DMS 273 (cell line): Measurements from ENCODE around the gene TFF1.

Source experiments
- DNase-seq: peaks from one replicate; lab custom pipeline; 2025; ENCODE audit not compliant: unreplicated experiment; lab: John Stamatoyannopoulos, UW

Gene TFF1

GRCh38 chr21:42364304-42364865 is 1.9 kb downstream of the TFF1 start:
- DNase-seq = peak; percentile 23

GRCh38 chr21:42363312-42363711 is 3.0 kb downstream of the TFF1 start:
- no peak for DNase-seq

GRCh38 chr21:42362700-42363099 is 3.6 kb downstream of the TFF1 start:
- DNase-seq = no peak

GRCh38 chr21:42362198-42362597 is 4.1 kb downstream of the TFF1 start:
- DNase-seq = no peak

- DNase-seq = peak; percentile 92
These were observed 5.0 kb downstream of the TFF1 start for GRCh38 chr21:42361286-42361685.

- peak; percentile 38 for DNase-seq
These were observed 6.0 kb downstream of the TFF1 start for GRCh38 chr21:42360317-42360716.

GRCh38 chr21:42358937-42359336 is 7.4 kb downstream of the TFF1 start:
- DNase-seq = no peak

GRCh38 chr21:42358261-42358660 is 8.1 kb downstream of the TFF1 start:
- DNase-seq = no peak

GRCh38 chr21:42357307-42357706 is 9.0 kb downstream of the TFF1 start:
- no peak for DNase-seq

- DNase-seq = no peak
These were observed 9.7 kb downstream of the TFF1 start for GRCh38 chr21:42356650-42357049.

GRCh38 chr21:42356046-42356445 is 10.3 kb downstream of the TFF1 start:
- DNase-seq = no peak

GRCh38 chr21:42353623-42354022 is 12.7 kb downstream of the TFF1 start:
- DNase-seq = no peak

- DNase-seq = no peak
These were observed 13.8 kb downstream of the TFF1 start for GRCh38 chr21:42352441-42353095.

GRCh38 chr21:42351626-42352440 is 14.5 kb downstream of the TFF1 start:
- no peak for DNase-seq

- DNase-seq = no peak
These were observed 15.4 kb downstream of the TFF1 start, which contains the start of gene TFF2 for GRCh38 chr21:42350927-42351426. TFF2 (minus strand) TSS chr21:42350994; CDS start chr21:42350957, 37 bp downstream.

- peak; percentile 18 for DNase-seq
These were observed 15.9 kb downstream of the TFF1 start for GRCh38 chr21:42350318-42350910.

GRCh38 chr21:42349420-42350317 is 16.7 kb downstream of the TFF1 start:
- DNase-seq = no peak

GRCh38 chr21:42348762-42349161 is 17.6 kb downstream of the TFF1 start:
- no peak for DNase-seq

GRCh38 chr21:42347601-42348327 is 18.6 kb downstream of the TFF1 start:
- DNase-seq = no peak
